Fibroblast of lung (primary cell): Measurements from ENCODE around the gene OR10A4. TPM values are rescaled to one million over a fixed set of nuclear protein-coding genes. Genes with fewer than 3 reads are reported as not detected.
"Not testable (repeated sequence)": the region's sequence is repeated elsewhere in the genome, so short reads cannot be mapped to it uniquely, and the experiment has no call there.

ENCODE experiments used
- DNase-seq, 2 donors: peaks; one replicate each; pipeline versions ENCODE4 v3.0.0 to v3.0.0-alpha.2; 2010; ENCODE audit warnings: low read depth in 2 of 2
- H2AFZ ChIP-seq: 2 replicates; pipeline ENCODE4 v1.5.1; 2012; ENCODE audit warnings: low read length, control low read depth, inconsistent platforms
- H3K27ac ChIP-seq: 2 replicates; pipeline ENCODE4 v1.5.1; 2011; ENCODE audit warnings: low read length, control low read depth; ENCODE audit not compliant: insufficient read depth
- H3K27me3 ChIP-seq: 2 replicates; pipeline ENCODE4 v1.5.1; 2011; ENCODE audit warnings: mild to moderate bottlenecking, low read length; ENCODE audit not compliant: control insufficient read depth, insufficient read depth
- H3K36me3 ChIP-seq: 2 replicates; pipeline ENCODE4 v1.5.1; 2011; ENCODE audit warnings: low read length; ENCODE audit not compliant: control insufficient read depth, insufficient read depth
- H3K4me1 ChIP-seq: 2 replicates; pipeline ENCODE4 v1.5.1; 2011; ENCODE audit warnings: low read length; ENCODE audit not compliant: control insufficient read depth, insufficient read depth; ENCODE audit errors: extremely low read depth
- H3K4me2 ChIP-seq: 2 replicates; pipeline ENCODE4 v1.5.1; 2011; ENCODE audit warnings: low read length, control low read depth; ENCODE audit not compliant: insufficient read depth; ENCODE audit errors: extremely low read depth
- H3K4me3 ChIP-seq, 4 experiments: fragments of 200-600 bp in 1 of 4; sonication (generic) in 1 of 4; replicated peaks in 1 of 4; 2 replicates each; pipeline ENCODE4 v1.5.1; 2011 to 2016; ENCODE audit warnings: low read length in 4 of 4, low read depth in 3 of 4, mild to moderate bottlenecking in 3 of 4, control low read depth in 2 of 4, inconsistent platforms in 1 of 4, mixed read lengths in 1 of 4; ENCODE audit not compliant: insufficient read depth in 1 of 4; ENCODE audit errors: control extremely low read depth in 1 of 4
- H3K79me2 ChIP-seq: 2 replicates; pipeline ENCODE4 v1.5.1; 2012; ENCODE audit warnings: mild to moderate bottlenecking, low read length, inconsistent platforms; ENCODE audit not compliant: control insufficient read depth, insufficient read depth
- H3K9ac ChIP-seq: 2 replicates; pipeline ENCODE4 v1.5.1; 2011; ENCODE audit warnings: mild to moderate bottlenecking, low read length, control low read depth; ENCODE audit not compliant: insufficient read depth
- H3K9me3 ChIP-seq: 2 replicates; pipeline ENCODE4 v1.5.1; 2012; ENCODE audit warnings: low read depth, low read length; ENCODE audit not compliant: control insufficient read depth, insufficient read depth
- H4K20me1 ChIP-seq: 2 replicates; pipeline ENCODE4 v1.5.1; 2011; ENCODE audit warnings: low read length; ENCODE audit not compliant: control insufficient read depth, insufficient read depth; ENCODE audit errors: extremely low read depth
- EZH2 ChIP-seq: IDR thresholded peaks from 2 replicates; pipeline ENCODE4 v1.5.1; 2012; ENCODE audit warnings: low read length, control low read depth, mild to moderate bottlenecking; ENCODE audit errors: missing control alignments
- polyA plus RNA-seq, 2 donors: library from polyadenylated mRNA; depleted of rRNA in 1 of 2; stranded (reverse) in 1 of 2; unstranded in 1 of 2; fragments of >200 nt; gene quantifications; 2 replicates each; pipeline ENCODE4 v1.2.1, GENCODE V29; 2011 to 2012; ENCODE audit warnings: missing spikeins in 1 of 2
- total RNA-seq: library from RNA; depleted of rRNA; stranded (reverse); fragments of >200 nt; gene quantifications from 2 replicates; pipeline ENCODE4 v1.2.1, GENCODE V29; 2014
- TF ChIP-seq, protein P1 (sequence below), 2 donors: IDR thresholded peaks in 1 of 2; conservative IDR thresholded peaks in 1 of 2; 1 replicate in 1 of 2; 2 replicates in 1 of 2; pipeline ENCODE4 v1.5.1; 2011 to 2012; ENCODE audit warnings: low read length in 2 of 2, control low read depth in 1 of 2, inconsistent platforms in 1 of 2, low read depth in 1 of 2, mild to moderate bottlenecking in 1 of 2

OR10A4 gene
- total and polyA plus RNA-seq, 2 donors (not counting 1 experiment from before 2014, with no cell fraction given): not detected

DNA sequence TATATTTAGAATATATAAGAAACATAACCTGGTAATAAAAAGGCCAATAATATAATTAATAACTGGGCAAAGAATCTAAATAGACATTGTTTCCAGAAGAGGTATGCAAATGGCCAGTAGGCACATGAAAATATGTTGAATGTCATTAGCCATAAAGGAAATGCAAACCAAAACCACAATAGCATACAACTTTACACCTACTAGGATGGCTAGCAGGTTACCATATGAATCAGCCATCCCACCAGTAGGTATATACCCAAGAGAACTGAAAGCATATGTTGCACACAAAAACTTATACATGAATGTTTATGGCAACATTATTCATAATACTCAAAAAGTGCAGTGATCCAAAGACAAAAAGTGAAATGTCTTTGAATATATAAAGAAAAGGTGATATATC, 18.6 kb downstream of the OR10A4 start:
- Histone ChIP-seq H3K9me3 (no peaks in the 10 kb centered on the region), H3K27me3 (no peaks in the 10 kb centered on the region), H2AFZ (no peak overlapping the region), H3K4me3 (no peak overlapping the region), H3K27ac (no peak overlapping the region), H3K4me1 (no peaks in the 10 kb centered on the region), H3K79me2 (no peaks in the 10 kb centered on the region), H3K4me2 (no peak overlapping the region), H4K20me1 (no peaks in the 10 kb centered on the region), H3K36me3 (no peaks in the 10 kb centered on the region), H3K9ac (no peak overlapping the region)
- no peak for TF ChIP-seq EZH2
- TF ChIP-seq, protein P1, sequence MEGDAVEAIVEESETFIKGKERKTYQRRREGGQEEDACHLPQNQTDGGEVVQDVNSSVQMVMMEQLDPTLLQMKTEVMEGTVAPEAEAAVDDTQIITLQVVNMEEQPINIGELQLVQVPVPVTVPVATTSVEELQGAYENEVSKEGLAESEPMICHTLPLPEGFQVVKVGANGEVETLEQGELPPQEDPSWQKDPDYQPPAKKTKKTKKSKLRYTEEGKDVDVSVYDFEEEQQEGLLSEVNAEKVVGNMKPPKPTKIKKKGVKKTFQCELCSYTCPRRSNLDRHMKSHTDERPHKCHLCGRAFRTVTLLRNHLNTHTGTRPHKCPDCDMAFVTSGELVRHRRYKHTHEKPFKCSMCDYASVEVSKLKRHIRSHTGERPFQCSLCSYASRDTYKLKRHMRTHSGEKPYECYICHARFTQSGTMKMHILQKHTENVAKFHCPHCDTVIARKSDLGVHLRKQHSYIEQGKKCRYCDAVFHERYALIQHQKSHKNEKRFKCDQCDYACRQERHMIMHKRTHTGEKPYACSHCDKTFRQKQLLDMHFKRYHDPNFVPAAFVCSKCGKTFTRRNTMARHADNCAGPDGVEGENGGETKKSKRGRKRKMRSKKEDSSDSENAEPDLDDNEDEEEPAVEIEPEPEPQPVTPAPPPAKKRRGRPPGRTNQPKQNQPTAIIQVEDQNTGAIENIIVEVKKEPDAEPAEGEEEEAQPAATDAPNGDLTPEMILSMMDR (conservative IDR thresholded peaks at IDR 0.05 in 1 of 2, IDR thresholded peaks at IDR 0.05 in 1 of 2; ENCODE audit: low read depth in 1 of 2, low read length in 2 of 2): no peak
- DNase-seq: no peak

DNA sequence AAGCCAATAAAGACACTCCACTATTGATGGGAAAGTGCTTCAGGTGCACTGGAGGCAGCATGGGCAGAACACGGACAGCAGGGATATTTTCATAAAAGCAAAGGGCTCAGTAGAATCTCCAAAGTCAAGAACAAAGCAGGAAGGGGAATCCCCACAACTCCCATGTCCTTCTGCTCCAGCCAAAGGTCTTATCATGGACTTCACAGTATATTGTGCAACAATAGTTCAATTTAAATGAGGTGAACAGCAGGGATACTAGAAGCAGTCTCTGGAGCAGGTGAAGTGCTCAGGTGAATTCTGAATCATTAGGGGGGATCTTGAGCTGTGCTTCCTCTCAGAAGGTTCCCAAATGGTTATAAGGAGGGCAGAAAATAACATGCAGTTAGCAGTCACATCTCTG, 22.5 kb downstream of the OR10A4 start:
- Histone ChIP-seq H3K27ac (no peak overlapping the region), H3K27me3 (no peaks in the 10 kb centered on the region), H3K4me2 (no peak overlapping the region), H4K20me1 (no peaks in the 10 kb centered on the region), H3K4me3 (no peak overlapping the region), H3K4me1 (no peaks in the 10 kb centered on the region), H3K79me2 (no peaks in the 10 kb centered on the region), H2AFZ (no peak overlapping the region), H3K36me3 (no peaks in the 10 kb centered on the region), H3K9ac (no peak overlapping the region), H3K9me3 (no peaks in the 10 kb centered on the region)
- TF ChIP-seq, protein P1 (conservative IDR thresholded peaks at IDR 0.05 in 1 of 2, IDR thresholded peaks at IDR 0.05 in 1 of 2; ENCODE audit: low read depth in 1 of 2, low read length in 2 of 2): no peak
- no peak for TF ChIP-seq EZH2
- DNase-seq: no peak

DNA sequence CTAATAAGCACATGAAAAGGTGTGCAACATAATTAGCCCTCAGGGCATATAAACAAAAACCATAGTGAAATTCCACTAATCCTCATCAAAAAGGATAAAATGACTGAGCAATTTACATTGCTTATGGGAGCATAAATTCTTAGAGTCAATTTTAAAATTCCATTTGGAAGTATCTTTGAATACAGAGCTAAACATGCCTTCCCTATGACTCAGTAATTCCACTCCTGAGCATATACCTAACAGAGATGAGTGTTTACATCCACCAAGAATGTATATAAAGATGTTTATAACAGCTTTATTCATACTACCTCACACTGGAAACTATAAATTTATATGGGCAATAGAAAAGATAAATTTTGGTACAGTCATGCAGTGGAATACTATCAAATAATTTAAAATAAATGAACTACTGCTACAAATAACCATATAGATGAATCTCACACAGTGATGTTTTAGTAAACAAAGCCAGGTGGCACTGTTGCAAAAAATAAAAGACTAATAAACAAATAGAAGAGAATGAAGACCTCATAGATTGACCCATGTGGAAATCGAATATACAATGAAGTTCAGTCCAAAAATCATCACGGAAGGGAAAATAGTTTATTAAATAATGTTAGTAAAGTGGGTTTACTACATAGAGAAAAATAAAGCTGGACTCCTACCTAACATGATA, 24.0 kb downstream of the OR10A4 start:
- no peak for TF ChIP-seq EZH2
- TF ChIP-seq, protein P1 (conservative IDR thresholded peaks at IDR 0.05 in 1 of 2, IDR thresholded peaks at IDR 0.05 in 1 of 2; ENCODE audit: low read depth in 1 of 2, low read length in 2 of 2): no peak
- no peaks in the 10 kb centered on the region for H3K36me3 ChIP-seq
- no peaks in the 10 kb centered on the region for H3K79me2 ChIP-seq
- no peak overlapping the region for H2AFZ ChIP-seq
- no peaks in the 10 kb centered on the region for H4K20me1 ChIP-seq
- no peak for DNase-seq
- no peaks in the 10 kb centered on the region for H3K9me3 ChIP-seq
- no peak overlapping the region for H3K27ac ChIP-seq
- H3K9ac ChIP-seq: no peak overlapping the region
- H3K4me1 ChIP-seq: no peaks in the 10 kb centered on the region
- H3K4me3 ChIP-seq: no peak overlapping the region
- no peak overlapping the region for H3K4me2 ChIP-seq
- H3K27me3 ChIP-seq: no peaks in the 10 kb centered on the region

DNA sequence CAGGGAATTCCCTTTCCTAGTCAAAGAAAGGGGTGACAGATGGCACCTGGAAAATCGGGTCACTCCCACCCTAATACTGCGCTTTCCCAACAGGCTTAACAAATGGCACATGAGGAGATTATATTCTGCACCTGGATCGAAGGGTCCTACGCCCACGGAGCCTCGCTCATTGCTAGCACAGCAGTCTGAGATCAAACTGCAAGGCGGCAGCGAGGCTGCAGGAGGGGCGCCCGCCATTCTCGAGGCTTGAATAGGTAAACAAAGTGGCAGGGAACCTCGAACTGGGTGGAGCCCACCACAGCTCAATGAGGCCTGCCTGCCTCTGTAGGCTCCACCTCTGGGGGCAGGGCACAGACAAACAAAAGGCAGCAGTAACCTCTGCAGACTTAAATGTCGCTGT, 28.4 kb downstream of the OR10A4 start:
- not testable (repeated sequence) for H3K36me3 ChIP-seq, H3K27ac ChIP-seq, H3K4me3 ChIP-seq, DNase-seq, H3K9me3 ChIP-seq, H3K27me3 ChIP-seq, H2AFZ ChIP-seq, H4K20me1 ChIP-seq, H3K4me2 ChIP-seq, H3K4me1 ChIP-seq, H3K79me2 ChIP-seq, H3K9ac ChIP-seq
